ENCODE measurements around the gene ZNF609.
"Not testable (repeated sequence)": the region's sequence is repeated elsewhere in the genome, so short reads cannot be mapped to it uniquely, and the experiment has no call there.

The ZNF609 gene

DNA sequence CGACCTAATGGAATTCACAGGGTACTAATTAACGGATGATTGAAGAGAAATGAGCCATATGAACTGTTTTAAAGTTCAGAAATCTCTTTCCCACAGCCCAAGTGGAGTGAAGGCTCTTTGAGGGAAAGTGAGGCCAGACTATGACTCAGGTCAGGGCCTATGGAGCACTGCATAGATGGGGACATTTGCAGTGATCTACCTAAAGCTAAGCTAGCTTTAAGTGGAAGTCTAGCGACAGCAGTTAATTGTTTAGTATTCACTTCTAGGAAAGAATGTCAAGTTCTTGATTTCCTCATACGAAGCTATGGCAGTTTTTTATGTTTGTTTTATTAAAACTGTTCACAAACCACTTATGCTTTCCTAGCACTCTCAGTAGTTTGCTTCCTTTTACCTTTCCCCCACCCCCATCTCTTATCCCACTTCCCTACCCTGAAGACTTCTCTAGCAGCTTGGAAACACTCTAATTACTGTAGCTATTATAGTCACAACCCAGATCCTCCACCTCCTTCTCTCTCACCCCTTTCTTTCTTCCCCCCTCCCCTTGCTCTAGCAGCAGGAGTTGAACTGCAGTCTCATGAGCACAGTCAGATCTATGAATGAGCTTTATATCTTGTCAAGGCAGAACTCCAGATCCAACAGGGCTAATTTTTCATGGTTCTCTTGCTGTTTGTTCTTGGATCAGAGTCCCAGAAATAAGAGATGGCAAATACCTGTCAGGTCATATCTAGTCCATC lies 6.2 kb downstream of the ZNF609 start:
- Histone ChIP-seq H3K36me3 (ENCODE audit: insufficient read depth, low read length) (no peaks in the 10 kb centered on the region), H3K4me1 (ENCODE audit: insufficient read depth, low read length) (peaks cover 29% of the 10 kb centered on the region)

DNA sequence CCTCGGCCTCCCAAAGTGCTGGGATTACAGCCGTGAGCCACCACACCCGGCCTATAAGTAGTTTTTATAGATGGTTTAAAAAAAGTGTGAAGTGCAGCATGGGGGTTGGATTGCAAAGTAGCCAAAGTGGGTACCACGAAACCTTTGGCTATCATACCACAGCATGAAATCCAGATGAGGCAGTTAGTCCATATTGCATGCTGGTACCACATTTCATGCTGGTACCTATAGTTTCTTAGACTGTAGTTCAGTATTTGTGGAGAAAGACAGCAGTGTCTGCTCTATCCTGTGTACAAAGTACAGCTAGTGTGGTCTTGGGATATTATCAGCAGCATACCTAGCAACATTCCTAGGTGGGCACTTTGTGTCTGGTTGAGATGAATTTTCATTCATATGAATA lies 11.8 kb downstream of the ZNF609 start:
- Histone ChIP-seq H3K9me3 (ENCODE audit: control insufficient read depth, insufficient read depth, low read length) (no peaks in the 10 kb centered on the region), H3K4me1 (ENCODE audit: insufficient read depth, low read length) (no peaks in the 10 kb centered on the region; the same call in 1 of the 2 replicates), H3K36me3 (ENCODE audit: insufficient read depth, low read length) (no peaks in the 10 kb centered on the region; the same call in 1 of the 2 replicates), H3K9ac (ENCODE audit: low read depth, low read length) (no peak overlapping the region)

More for the DNA sequence above, 6.2 kb downstream of the ZNF609 start:
- Histone ChIP-seq H3K9ac (ENCODE audit: low read depth, low read length) (no peak overlapping the region), H3K9me3 (ENCODE audit: control insufficient read depth, insufficient read depth, low read length) (no peaks in the 10 kb centered on the region)

DNA sequence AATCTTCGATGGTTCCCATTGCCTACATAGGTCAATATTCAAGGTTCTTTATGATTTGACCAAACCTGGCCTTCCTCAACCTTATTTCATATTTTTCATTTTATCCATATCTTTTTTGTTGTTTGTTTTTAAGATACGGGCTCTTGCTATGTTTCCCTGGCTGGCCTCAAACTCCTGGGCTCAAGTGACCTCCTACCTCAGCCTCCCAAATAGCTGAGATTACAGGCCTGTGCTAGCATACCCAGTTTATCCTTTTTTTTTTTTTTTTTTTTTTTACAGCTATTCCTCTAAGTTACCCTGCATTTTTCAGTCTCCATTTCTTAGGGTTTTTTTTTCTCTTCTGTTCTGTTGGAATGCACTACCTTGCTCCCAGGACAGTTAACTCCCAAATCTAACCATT lies 14.5 kb downstream of the ZNF609 start:
- H3K4me1 ChIP-seq (ENCODE audit: insufficient read depth, low read length) = no peaks in the 10 kb centered on the region; the same call in 1 of the 2 replicates
- H3K9me3 ChIP-seq (ENCODE audit: control insufficient read depth, insufficient read depth, low read length) = no peaks in the 10 kb centered on the region
- H3K9ac ChIP-seq (ENCODE audit: low read depth, low read length) = no peak overlapping the region
- H3K36me3 ChIP-seq (ENCODE audit: insufficient read depth, low read length) = no peaks in the 10 kb centered on the region; the same call in 1 of the 2 replicates

DNA sequence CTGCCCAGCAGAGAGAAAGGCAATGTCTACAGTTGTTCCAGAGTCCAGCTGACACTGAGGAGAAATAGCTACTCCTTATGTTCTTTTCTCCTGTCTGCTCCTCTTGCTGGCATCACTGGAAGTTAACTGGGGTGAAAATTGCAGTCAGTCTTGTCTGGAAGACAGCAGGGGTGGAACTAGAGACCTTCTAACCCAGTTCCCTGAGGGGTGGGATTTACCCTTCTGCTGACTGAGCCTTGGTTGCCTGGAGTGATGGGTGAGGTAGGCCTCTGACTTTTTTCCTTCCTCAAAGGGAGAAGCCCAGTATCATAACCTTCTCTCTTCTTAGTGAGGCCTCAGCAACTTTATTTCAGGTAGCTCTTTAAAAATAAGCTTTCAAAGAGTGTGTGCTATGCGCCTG lies 16.2 kb downstream of the ZNF609 start:
- H3K9ac ChIP-seq (ENCODE audit: low read depth, low read length) = no peak overlapping the region
- no peaks in the 10 kb centered on the region for H3K9me3 ChIP-seq (ENCODE audit: control insufficient read depth, insufficient read depth, low read length)
- no peaks in the 10 kb centered on the region; the same call in 1 of the 2 replicates for H3K36me3 ChIP-seq (ENCODE audit: insufficient read depth, low read length)
- H3K4me1 ChIP-seq (ENCODE audit: insufficient read depth, low read length) = no peaks in the 10 kb centered on the region; the same call in 1 of the 2 replicates

DNA sequence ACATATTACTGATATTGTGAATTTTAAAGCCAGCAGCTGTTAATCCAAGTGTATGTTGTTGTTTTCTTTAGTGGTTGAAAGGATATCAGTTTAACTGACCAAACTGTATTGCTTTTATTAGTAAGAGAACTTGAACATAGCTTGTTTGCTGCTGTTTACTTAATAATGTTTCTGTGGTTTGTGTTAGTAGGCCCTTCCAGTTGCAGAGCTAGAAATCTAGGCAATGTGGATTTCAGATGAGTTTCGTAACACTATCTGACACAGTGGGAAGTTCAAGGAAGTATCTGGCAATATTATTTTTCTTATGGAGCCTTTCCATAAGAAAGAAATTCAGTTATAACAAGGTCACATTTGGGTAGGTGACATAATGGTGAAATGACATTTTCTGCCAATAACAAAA lies 18.5 kb downstream of the ZNF609 start:
- Histone ChIP-seq H3K4me1 (ENCODE audit: insufficient read depth, low read length) (no peaks in the 10 kb centered on the region; the same call in 1 of the 2 replicates), H3K9ac (ENCODE audit: low read depth, low read length) (no peak overlapping the region), H3K36me3 (ENCODE audit: insufficient read depth, low read length) (no peaks in the 10 kb centered on the region), H3K9me3 (ENCODE audit: control insufficient read depth, insufficient read depth, low read length) (no peaks in the 10 kb centered on the region)

- H3K36me3 ChIP-seq (ENCODE audit: insufficient read depth, low read length) = no peaks in the 10 kb centered on the region
- no peaks in the 10 kb centered on the region for H3K9me3 ChIP-seq (ENCODE audit: control insufficient read depth, insufficient read depth, low read length)
- no peaks in the 10 kb centered on the region; the same call in 1 of the 2 replicates for H3K4me1 ChIP-seq (ENCODE audit: insufficient read depth, low read length)
- no peak overlapping the region for H3K9ac ChIP-seq (ENCODE audit: low read depth, low read length)
Measured at GRCh38 chr15:64480891-64481290, 20.5 kb downstream of the ZNF609 start.

DNA sequence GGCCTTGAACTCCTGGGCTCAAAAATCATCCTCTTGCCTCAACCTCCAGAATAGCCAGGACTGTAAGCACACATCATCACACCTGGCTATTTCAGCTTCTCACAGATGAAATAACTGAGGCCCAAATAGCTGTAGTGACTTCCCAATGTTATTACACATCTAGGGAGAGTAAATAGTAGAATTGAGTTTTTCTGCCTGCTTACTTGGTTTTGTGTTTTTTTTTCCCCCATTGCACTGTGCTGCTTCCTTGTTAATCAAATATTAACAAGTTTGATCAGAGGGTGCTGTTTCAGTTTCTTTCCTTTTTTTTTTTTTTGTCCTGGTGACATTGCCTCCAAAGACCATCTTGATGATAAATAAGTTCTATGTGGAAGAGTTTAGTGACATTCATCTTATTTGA lies 23.4 kb downstream of the ZNF609 start:
- Histone ChIP-seq H3K9me3 (ENCODE audit: control insufficient read depth, insufficient read depth, low read length) (no peaks in the 10 kb centered on the region), H3K36me3 (ENCODE audit: insufficient read depth, low read length) (no peaks in the 10 kb centered on the region), H3K9ac (ENCODE audit: low read depth, low read length) (no peak overlapping the region), H3K4me1 (ENCODE audit: insufficient read depth, low read length) (no peaks in the 10 kb centered on the region)

GRCh38 chr15:64485796-64486195 lies 25.4 kb downstream of the ZNF609 start:
- no peak overlapping the region for H3K9ac ChIP-seq (ENCODE audit: low read depth, low read length)

GRCh38 chr15:64490598-64491259 lies 30.4 kb downstream of the ZNF609 start:
- H3K36me3 ChIP-seq (ENCODE audit: insufficient read depth, low read length) = no peaks in the 10 kb centered on the region
- no peaks in the 10 kb centered on the region for H3K9me3 ChIP-seq (ENCODE audit: control insufficient read depth, insufficient read depth, low read length)
- H3K9ac ChIP-seq (ENCODE audit: low read depth, low read length) = no peak overlapping the region
- H3K4me1 ChIP-seq (ENCODE audit: insufficient read depth, low read length) = no peaks in the 10 kb centered on the region

More at GRCh38 chr15:64485796-64486195, 25.4 kb downstream of the ZNF609 start:
- H3K36me3 ChIP-seq (ENCODE audit: insufficient read depth, low read length) = no peaks in the 10 kb centered on the region
- H3K4me1 ChIP-seq (ENCODE audit: insufficient read depth, low read length) = no peaks in the 10 kb centered on the region
- H3K9me3 ChIP-seq (ENCODE audit: control insufficient read depth, insufficient read depth, low read length) = no peaks in the 10 kb centered on the region

- Histone ChIP-seq H3K36me3 (ENCODE audit: insufficient read depth, low read length) (peaks cover 2% of the 10 kb centered on the region), H3K4me1 (ENCODE audit: insufficient read depth, low read length) (no peaks in the 10 kb centered on the region), H3K9ac (ENCODE audit: low read depth, low read length) (no peak overlapping the region), H3K9me3 (ENCODE audit: control insufficient read depth, insufficient read depth, low read length) (no peaks in the 10 kb centered on the region)
Measured at GRCh38 chr15:64493641-64494040, 33.3 kb downstream of the ZNF609 start.

DNA sequence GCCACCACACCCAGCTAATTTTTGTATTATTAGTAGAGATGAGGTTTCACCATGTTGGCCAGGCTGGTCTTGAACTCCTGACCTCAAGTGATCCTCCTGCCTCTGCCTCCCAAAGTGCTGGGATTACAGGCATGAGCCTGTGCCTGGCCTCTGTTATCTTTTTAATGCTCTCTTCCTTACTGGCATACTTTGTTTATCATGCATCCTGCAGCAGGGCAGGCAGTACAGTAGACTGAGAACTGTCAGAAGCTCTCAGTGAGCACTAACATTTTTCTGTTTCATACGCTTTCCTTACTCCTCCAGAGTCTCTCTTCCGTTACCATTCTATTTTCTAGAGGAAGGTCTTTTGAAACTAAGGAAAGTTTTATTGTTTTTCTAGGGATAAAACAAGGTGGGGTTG lies 35.6 kb downstream of the ZNF609 start:
- H3K36me3 ChIP-seq (ENCODE audit: insufficient read depth, low read length); H3K9me3 ChIP-seq (ENCODE audit: control insufficient read depth, insufficient read depth, low read length); H3K9ac ChIP-seq (ENCODE audit: low read depth, low read length); H3K4me1 ChIP-seq (ENCODE audit: insufficient read depth, low read length): not testable (repeated sequence)

DNA sequence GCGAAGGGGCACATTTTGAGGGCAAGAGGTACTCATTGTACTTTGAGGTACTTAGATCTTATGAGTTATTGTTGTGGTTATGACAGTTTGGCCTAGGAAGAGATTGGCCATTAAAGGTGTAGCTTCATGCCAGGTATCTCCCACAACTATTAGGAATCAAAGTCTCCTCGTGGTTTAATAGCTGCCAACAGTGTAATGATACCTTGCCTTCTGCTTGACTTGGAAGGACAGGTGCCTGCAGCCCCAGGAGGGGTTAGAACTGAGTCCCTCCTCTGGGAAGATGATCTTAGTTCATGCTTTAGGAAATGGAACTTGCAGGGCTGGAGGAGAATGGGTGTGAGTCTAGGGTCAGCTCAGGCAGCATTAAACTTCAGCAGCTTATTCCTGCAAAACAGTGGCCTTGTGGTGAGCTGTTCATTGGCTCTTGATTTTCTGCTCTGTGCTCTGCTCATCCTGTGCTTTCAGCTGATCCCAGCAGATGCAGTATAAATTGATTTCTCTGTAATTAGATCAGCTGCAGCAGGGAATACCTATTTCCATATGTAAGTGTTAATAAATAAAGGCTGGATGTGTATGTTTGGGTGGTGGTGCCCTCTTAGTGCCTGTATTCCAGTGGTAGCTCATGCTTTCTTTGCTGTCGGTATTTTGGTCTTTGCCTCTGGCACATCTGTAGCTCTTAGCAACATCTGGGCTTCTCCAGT lies 40.5 kb downstream of the ZNF609 start:
- peaks cover 12% of the 10 kb centered on the region for H3K4me1 ChIP-seq (ENCODE audit: insufficient read depth, low read length)
- H3K9ac ChIP-seq (ENCODE audit: low read depth, low read length) = no peak overlapping the region
- H3K9me3 ChIP-seq (ENCODE audit: control insufficient read depth, insufficient read depth, low read length) = no peaks in the 10 kb centered on the region
- H3K36me3 ChIP-seq (ENCODE audit: insufficient read depth, low read length) = peaks cover 9% of the 10 kb centered on the region

DNA sequence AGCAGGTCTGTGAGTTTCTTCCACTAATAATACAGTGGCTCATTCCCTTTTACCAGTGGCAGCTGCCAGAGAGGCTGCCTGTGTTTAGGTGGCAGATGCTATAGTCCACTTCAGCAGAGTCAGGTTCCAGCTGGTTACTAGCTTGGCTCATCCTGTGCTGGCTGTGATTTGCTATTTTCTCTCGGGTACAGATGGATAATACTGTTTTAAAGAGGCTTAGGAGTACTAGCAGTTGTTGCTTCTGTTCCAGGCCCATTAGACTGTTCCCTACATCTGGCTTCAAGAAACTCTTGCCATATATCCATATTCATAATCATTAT lies 41.0 kb downstream of the ZNF609 start:
- Histone ChIP-seq H3K4me1 (ENCODE audit: insufficient read depth, low read length) (peaks cover 12% of the 10 kb centered on the region), H3K9ac (ENCODE audit: low read depth, low read length) (no peak overlapping the region), H3K36me3 (ENCODE audit: insufficient read depth, low read length) (peaks cover 9% of the 10 kb centered on the region), H3K9me3 (ENCODE audit: control insufficient read depth, insufficient read depth, low read length) (no peaks in the 10 kb centered on the region)

DNA sequence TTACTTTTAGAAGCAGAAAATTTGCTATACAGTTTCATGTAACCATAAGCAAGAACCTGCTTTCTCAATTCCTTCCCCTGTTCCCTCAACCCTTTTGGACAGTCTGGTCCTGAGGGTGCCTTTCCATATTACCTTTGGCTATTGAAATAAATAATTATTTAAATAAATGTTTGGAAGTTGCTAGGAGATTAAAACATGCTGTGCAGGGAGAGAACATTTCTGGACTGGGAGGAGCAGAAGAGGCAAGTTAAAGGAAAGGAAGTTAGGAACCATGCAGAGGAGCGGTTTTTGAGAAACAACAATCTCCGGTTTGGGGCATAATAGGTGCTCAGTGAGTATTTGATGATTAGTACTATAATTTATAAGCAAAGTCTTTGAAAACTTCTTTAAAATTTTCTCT lies 41.8 kb downstream of the ZNF609 start:
- Histone ChIP-seq H3K9ac (ENCODE audit: low read depth, low read length) (no peak overlapping the region), H3K36me3 (ENCODE audit: insufficient read depth, low read length) (peaks cover 9% of the 10 kb centered on the region), H3K4me1 (ENCODE audit: insufficient read depth, low read length) (peaks cover 12% of the 10 kb centered on the region), H3K9me3 (ENCODE audit: control insufficient read depth, insufficient read depth, low read length) (no peaks in the 10 kb centered on the region)

DNA sequence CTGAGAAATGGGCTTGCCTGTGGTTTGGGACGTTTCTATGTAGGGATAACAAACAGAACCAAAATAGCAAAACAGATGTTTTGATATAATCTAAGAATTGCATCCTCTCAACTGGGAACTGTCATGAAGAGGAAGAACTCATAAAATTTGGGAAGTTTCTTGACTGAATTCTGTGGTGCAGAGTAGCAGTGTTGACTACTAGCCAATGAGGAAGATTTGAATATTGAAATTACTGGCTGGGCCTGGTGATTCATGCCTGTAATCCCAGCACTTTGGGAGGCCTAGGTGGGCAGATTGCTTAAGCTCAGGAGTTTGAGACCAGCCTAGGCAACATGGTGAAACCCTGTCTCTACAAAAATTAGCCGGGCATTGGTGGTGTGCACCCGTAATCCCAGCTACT lies 42.2 kb downstream of the ZNF609 start:
- Histone ChIP-seq H3K36me3 (ENCODE audit: insufficient read depth, low read length) (peaks cover 10% of the 10 kb centered on the region), H3K9me3 (ENCODE audit: control insufficient read depth, insufficient read depth, low read length) (no peaks in the 10 kb centered on the region), H3K4me1 (ENCODE audit: insufficient read depth, low read length) (peaks cover 12% of the 10 kb centered on the region), H3K9ac (ENCODE audit: low read depth, low read length) (no peak overlapping the region)

Measured in ES-I3 (cell line).